GM23338 (cell line): ENCODE results near the gene MORN4. TPM values are rescaled to one million over a fixed set of nuclear protein-coding genes. Genes with fewer than 3 reads are reported as not detected.
A peak's percentile ranks its signal among the peaks of the same experiment; 100 is the strongest.
"Not testable (repeated sequence)": the region's sequence is repeated elsewhere in the genome, so short reads cannot be mapped to it uniquely, and the experiment has no call there.

Experiments
- ATAC-seq: fragments of 200-7000 bp; cut with Tn5 transposase; 3 replicates; pipeline ENCODE4 v1.9.1; 2020
- DNase-seq: peaks from one replicate; pipeline ENCODE4 v3.0.0-alpha.2; 2015; ENCODE audit warnings: low spot score
- H2AFZ ChIP-seq: fragments of 200-600 bp; sonication (generic); 2 replicates; pipeline ENCODE4 v1.8.0; 2016; ENCODE audit warnings: antibody characterized with exemption, mild to moderate bottlenecking, moderate library complexity
- H3F3A ChIP-seq: fragments of 200-600 bp; sonication (generic); replicated peaks from 2 replicates; pipeline ENCODE4 v1.8.0; 2017; ENCODE audit warnings: antibody characterized with exemption, mixed run types, low read depth
- H3K27ac ChIP-seq: fragments of 200-600 bp; sonication (generic); 2 replicates; pipeline ENCODE4 v1.6.1; 2016; ENCODE audit warnings: low read depth
- H3K27me3 ChIP-seq: fragments of 200-600 bp; sonication (generic); 2 replicates; pipeline ENCODE4 v1.8.0; 2016; ENCODE audit warnings: mild to moderate bottlenecking, mixed run types, moderate library complexity; ENCODE audit not compliant: insufficient read depth
- H3K36me3 ChIP-seq: fragments of 200-600 bp; sonication (generic); 2 replicates; pipeline ENCODE4 v1.8.0; 2016; ENCODE audit warnings: mild to moderate bottlenecking; ENCODE audit not compliant: insufficient read depth
- H3K4me1 ChIP-seq: fragments of 200-600 bp; sonication (generic); 2 replicates; pipeline ENCODE4 v1.8.0; 2016; ENCODE audit warnings: mild to moderate bottlenecking, moderate library complexity; ENCODE audit not compliant: insufficient read depth
- H3K4me2 ChIP-seq: fragments of 200-600 bp; sonication (generic); 2 replicates; pipeline ENCODE4 v1.7.1; 2017; ENCODE audit warnings: mixed run types
- H3K4me3 ChIP-seq: fragments of 200-600 bp; sonication (generic); 2 replicates; pipeline ENCODE4 v1.6.1; 2016; ENCODE audit warnings: mixed run types
- H3K79me2 ChIP-seq: fragments of 200-600 bp; sonication (generic); replicated peaks from 2 replicates; pipeline ENCODE4 v1.8.0; 2017; ENCODE audit warnings: mild to moderate bottlenecking; ENCODE audit not compliant: insufficient read depth
- H3K9me2 ChIP-seq: fragments of 200-600 bp; sonication (generic); 2 replicates; pipeline ENCODE4 v1.8.0; 2017; ENCODE audit not compliant: insufficient read depth
- H4K20me1 ChIP-seq: fragments of 200-600 bp; sonication (generic); replicated peaks from 2 replicates; pipeline ENCODE4 v1.8.0; 2017; ENCODE audit warnings: mild to moderate bottlenecking; ENCODE audit not compliant: insufficient read depth
- H3K27ac Mint-ChIP-seq: 2 replicates; pipeline ENCODE4 v1.8.0; 2020; ENCODE audit warnings: inconsistent platforms, mild to moderate bottlenecking, moderate library complexity, mixed read lengths
- H3K27me3 Mint-ChIP-seq: 3 replicates; pipeline ENCODE4 v1.8.0; 2022; ENCODE audit warnings: low read depth, mild to moderate bottlenecking, moderate library complexity, mixed read lengths, inconsistent platforms; ENCODE audit not compliant: insufficient read depth, poor library complexity
- H3K36me3 Mint-ChIP-seq: 3 replicates; pipeline ENCODE4 v1.8.0; 2021; ENCODE audit warnings: low read depth, mild to moderate bottlenecking, inconsistent platforms, moderate library complexity, mixed read lengths
- H3K4me1 Mint-ChIP-seq: 3 replicates; pipeline ENCODE4 v1.8.0; 2020; ENCODE audit warnings: mild to moderate bottlenecking, inconsistent platforms, mixed read lengths
- H3K4me3 Mint-ChIP-seq: 3 replicates; pipeline ENCODE4 v1.8.0; 2021; ENCODE audit warnings: moderate library complexity, mild to moderate bottlenecking, inconsistent platforms, mixed read lengths
- H3K9me3 Mint-ChIP-seq: 3 replicates; pipeline ENCODE4 v1.8.0; 2020; ENCODE audit warnings: moderate library complexity, mild to moderate bottlenecking, inconsistent platforms, mixed read lengths
- CREB1 ChIP-seq: fragments of 250-450 bp; sonication (Bioruptor Pico); IDR thresholded peaks from 2 replicates; pipeline ENCODE4 v1.5.0; 2020; ENCODE audit warnings: low read depth, mild to moderate bottlenecking, moderate library complexity
- EZH2phosphoT487 ChIP-seq: fragments of 200-600 bp; sonication (generic); IDR thresholded peaks from one replicate; pipeline ENCODE4 v1.8.1; 2018; ENCODE audit warnings: antibody characterized with exemption; ENCODE audit not compliant: unreplicated experiment
- JUNB ChIP-seq: IDR thresholded peaks from one replicate; pipeline ENCODE4 v1.6.1; 2016; ENCODE audit warnings: antibody characterized with exemption; ENCODE audit not compliant: unreplicated experiment
- POLR2AphosphoS5 ChIP-seq: IDR thresholded peaks from 2 replicates; pipeline ENCODE4 v1.6.1; 2016; ENCODE audit warnings: antibody characterized with exemption, low read depth
- STAT1 ChIP-seq: IDR thresholded peaks from one replicate; pipeline ENCODE4 v1.6.1; 2016; ENCODE audit warnings: antibody characterized with exemption; ENCODE audit not compliant: unreplicated experiment
- ZNF114 ChIP-seq: fragments of 250-450 bp; sonication (Bioruptor Pico); IDR thresholded peaks from 2 replicates; pipeline ENCODE4 v1.5.0; 2020; ENCODE audit warnings: mild to moderate bottlenecking, moderate library complexity
- polyA plus RNA-seq: library from polyadenylated mRNA; unstranded; fragments of >200 nt; fragmentation: Nextera tagmentation; extraction: Ambion mirVana; gene quantifications from 2 replicates; pipeline ENCODE4 v1.2.1, GENCODE V29; 2016
- total RNA-seq: library from RNA; depleted of rRNA; stranded (reverse); fragments of >200 nt; shearing (Covaris generic); gene quantifications from 2 replicates; pipeline ENCODE4 v1.2.3, GENCODE V29; 2014
- TF ChIP-seq, protein P1 (sequence below): fragments of 250-450 bp; sonication (Bioruptor Pico); IDR thresholded peaks from 2 replicates; pipeline ENCODE4 v1.5.0; 2020; ENCODE audit warnings: mild to moderate bottlenecking, moderate library complexity

Gene MORN4
- total and polyA plus RNA-seq, 2 experiments from 2014 or later, result 9.0 to 50.0 TPM

DNA sequence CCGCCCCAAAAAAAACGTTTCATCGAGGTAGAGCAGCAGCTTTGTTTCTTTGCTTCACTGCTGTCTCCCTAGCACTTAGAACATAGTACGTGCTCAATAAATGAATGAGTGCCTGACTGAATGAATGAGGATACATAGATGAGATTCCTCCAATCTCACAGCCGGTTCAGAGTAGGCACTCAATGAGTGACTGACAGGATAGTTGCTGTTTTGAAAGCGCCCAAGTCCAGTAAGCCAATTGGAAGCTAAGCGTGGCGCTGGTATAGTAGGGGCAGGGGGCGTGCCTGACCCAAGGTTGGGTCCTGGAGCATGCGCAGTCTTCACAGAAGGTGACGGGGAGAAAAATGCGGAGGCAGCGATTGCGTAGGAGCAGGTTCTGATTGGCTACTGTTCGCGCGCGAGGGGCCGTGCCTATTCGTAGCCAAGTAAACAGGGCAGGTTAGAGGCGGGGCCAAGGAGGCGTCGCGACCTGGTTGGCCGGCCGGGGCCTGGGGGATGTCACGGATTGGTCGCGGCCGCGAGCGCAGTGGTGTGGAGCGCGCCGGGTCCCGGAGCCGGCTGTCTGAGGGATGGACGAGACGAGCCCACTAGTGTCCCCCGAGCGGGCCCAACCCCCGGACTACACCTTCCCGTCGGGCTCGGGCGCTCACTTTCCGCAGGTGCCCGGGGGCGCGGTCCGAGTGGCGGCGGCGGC lies 7.0 kb upstream of the MORN4 start, which contains the start of gene PI4K2A:
PI4K2A (plus strand) TSS at position 498 of the 694 bp plus-strand sequence; CDS start at position 570, 72 bp downstream.
- Histone ChIP-seq H3K4me3 (peak within 1 kb of the TSS; percentile 92), H3K4me1 (peaks cover 6% of the 10 kb centered on the region; the same call in 1 of the 2 replicates), H3K4me2 (peak within 1 kb of the TSS; percentile 86), H3K27me3 (no peaks in the 10 kb centered on the region), H3K9me2 (no peaks in the 10 kb centered on the region), H4K20me1 (peaks cover 22% of the 10 kb centered on the region; the same call in 1 of the 2 replicates), H3K36me3 (no peaks in the 10 kb centered on the region; the same call in 1 of the 2 replicates), H3F3A (no peaks in the 10 kb centered on the region), H3K27ac (peak within 1 kb of the TSS; percentile 48; the same call in 1 of the 2 replicates), H2AFZ (no peak within 1 kb of the TSS), H3K79me2 (peaks cover 42% of the 10 kb centered on the region)
- H3K9me3 Mint-ChIP-seq, result peaks cover 2% of the 10 kb centered on the region; the same call in 2 of the 3 replicates
- peaks cover 11% of the 10 kb centered on the region for H3K27me3 Mint-ChIP-seq
- DNase-seq (peak; percentile 100), ATAC-seq (peak; percentile 97)
- peaks cover 25% of the 10 kb centered on the region for H3K36me3 Mint-ChIP-seq
- TF ChIP-seq, protein P1, sequence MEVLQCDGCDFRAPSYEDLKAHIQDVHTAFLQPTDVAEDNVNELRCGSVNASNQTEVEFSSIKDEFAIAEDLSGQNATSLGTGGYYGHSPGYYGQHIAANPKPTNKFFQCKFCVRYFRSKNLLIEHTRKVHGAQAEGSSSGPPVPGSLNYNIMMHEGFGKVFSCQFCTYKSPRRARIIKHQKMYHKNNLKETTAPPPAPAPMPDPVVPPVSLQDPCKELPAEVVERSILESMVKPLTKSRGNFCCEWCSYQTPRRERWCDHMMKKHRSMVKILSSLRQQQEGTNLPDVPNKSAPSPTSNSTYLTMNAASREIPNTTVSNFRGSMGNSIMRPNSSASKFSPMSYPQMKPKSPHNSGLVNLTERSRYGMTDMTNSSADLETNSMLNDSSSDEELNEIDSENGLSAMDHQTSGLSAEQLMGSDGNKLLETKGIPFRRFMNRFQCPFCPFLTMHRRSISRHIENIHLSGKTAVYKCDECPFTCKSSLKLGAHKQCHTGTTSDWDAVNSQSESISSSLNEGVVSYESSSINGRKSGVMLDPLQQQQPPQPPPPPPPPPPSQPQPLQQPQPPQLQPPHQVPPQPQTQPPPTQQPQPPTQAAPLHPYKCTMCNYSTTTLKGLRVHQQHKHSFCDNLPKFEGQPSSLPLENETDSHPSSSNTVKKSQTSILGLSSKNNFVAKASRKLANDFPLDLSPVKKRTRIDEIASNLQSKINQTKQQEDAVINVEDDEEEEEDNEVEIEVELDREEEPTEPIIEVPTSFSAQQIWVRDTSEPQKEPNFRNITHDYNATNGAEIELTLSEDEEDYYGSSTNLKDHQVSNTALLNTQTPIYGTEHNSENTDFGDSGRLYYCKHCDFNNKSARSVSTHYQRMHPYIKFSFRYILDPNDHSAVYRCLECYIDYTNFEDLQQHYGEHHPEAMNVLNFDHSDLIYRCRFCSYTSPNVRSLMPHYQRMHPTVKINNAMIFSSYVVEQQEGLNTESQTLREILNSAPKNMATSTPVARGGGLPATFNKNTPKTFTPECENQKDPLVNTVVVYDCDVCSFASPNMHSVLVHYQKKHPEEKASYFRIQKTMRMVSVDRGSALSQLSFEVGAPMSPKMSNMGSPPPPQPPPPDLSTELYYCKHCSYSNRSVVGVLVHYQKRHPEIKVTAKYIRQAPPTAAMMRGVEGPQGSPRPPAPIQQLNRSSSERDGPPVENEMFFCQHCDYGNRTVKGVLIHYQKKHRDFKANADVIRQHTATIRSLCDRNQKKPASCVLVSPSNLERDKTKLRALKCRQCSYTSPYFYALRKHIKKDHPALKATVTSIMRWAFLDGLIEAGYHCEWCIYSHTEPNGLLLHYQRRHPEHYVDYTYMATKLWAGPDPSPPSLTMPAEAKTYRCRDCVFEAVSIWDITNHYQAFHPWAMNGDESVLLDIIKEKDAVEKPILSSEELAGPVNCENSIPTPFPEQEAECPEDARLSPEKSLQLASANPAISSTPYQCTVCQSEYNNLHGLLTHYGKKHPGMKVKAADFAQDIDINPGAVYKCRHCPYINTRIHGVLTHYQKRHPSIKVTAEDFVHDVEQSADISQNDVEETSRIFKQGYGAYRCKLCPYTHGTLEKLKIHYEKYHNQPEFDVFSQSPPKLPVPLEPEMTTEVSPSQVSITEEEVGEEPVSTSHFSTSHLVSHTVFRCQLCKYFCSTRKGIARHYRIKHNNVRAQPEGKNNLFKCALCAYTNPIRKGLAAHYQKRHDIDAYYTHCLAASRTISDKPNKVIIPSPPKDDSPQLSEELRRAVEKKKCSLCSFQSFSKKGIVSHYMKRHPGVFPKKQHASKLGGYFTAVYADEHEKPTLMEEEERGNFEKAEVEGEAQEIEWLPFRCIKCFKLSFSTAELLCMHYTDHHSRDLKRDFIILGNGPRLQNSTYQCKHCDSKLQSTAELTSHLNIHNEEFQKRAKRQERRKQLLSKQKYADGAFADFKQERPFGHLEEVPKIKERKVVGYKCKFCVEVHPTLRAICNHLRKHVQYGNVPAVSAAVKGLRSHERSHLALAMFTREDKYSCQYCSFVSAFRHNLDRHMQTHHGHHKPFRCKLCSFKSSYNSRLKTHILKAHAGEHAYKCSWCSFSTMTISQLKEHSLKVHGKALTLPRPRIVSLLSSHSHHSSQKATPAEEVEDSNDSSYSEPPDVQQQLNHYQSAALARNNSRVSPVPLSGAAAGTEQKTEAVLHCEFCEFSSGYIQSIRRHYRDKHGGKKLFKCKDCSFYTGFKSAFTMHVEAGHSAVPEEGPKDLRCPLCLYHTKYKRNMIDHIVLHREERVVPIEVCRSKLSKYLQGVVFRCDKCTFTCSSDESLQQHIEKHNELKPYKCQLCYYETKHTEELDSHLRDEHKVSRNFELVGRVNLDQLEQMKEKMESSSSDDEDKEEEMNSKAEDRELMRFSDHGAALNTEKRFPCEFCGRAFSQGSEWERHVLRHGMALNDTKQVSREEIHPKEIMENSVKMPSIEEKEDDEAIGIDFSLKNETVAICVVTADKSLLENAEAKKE (CRISPR knock-in tag), result no peak
- TF ChIP-seq POLR2AphosphoS5, result peak; percentile 64; the same call in 1 of the 2 replicates
- no peak for TF ChIP-seq JUNB
- no peak for TF ChIP-seq EZH2phosphoT487
- no peak for TF ChIP-seq STAT1
- peak; percentile 73 for TF ChIP-seq CREB1 (CRISPR knock-in tag)
- no peak for TF ChIP-seq ZNF114
- H3K4me3 Mint-ChIP-seq, result peak within 1 kb of the TSS; percentile 97
- peaks cover 21% of the 10 kb centered on the region for H3K4me1 Mint-ChIP-seq
- H3K27ac Mint-ChIP-seq, result peak within 1 kb of the TSS; percentile 98

DNA sequence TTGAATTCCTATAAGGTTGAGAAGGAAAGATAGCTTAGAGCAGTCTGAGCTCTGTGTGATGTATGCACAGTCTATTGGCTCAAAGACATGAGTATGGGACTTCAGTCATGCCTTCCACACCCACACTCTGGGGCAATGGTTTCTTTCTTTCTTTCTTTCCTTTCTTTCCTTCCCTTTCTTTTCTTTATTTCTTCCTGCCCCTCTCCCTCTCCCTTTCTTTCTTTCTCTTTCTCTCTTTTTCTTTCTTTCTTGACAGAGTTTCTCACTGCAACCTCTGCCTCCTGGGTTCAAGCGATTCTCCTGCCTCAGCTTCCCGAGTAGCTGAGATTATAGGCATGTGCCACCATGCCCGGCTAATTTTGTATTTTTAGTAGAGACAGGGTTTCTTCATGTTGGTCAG lies 5.8 kb upstream of the MORN4 start:
- H3K27me3 ChIP-seq, H3K4me3 Mint-ChIP-seq, H3K4me2 ChIP-seq, H3K4me1 ChIP-seq, H3K27ac Mint-ChIP-seq, H2AFZ ChIP-seq, H3K36me3 ChIP-seq, ATAC-seq, H3K27ac ChIP-seq, H3K9me2 ChIP-seq, H3K4me3 ChIP-seq, DNase-seq, H3F3A ChIP-seq, H3K9me3 Mint-ChIP-seq: not testable (repeated sequence)
- Histone ChIP-seq H3K79me2 (peaks cover 31% of the 10 kb centered on the region), H4K20me1 (peaks cover 22% of the 10 kb centered on the region; the same call in 1 of the 2 replicates)
- H3K27me3 Mint-ChIP-seq, result peaks cover 11% of the 10 kb centered on the region
- H3K36me3 Mint-ChIP-seq, result peaks cover 12% of the 10 kb centered on the region
- peaks cover 21% of the 10 kb centered on the region for H3K4me1 Mint-ChIP-seq
